H1 (cell line): ENCODE measurements around the gene CTSW. TPM values are rescaled to one million over a fixed set of nuclear protein-coding genes. Genes with fewer than 3 reads are reported as not detected.

Experiments used
- CTCF ChIA-PET: fragments of 300-600 bp; sonication (Branson Sonifier 250); formaldehyde crosslinking; loops from one replicate; lab custom pipeline; 2021; ENCODE audit not compliant: partially characterized antibody; lab: Charles Lee
- POLR2A ChIA-PET: fragments of 300-600 bp; sonication (Branson Sonifier 250); formaldehyde crosslinking; loops from one replicate; lab custom pipeline; 2021; ENCODE audit warnings: inconsistent platforms; ENCODE audit not compliant: partially characterized antibody; lab: Charles Lee
- DNase-seq, 2 experiments: peaks; one replicate each; pipeline versions ENCODE4 v3.0.0 to v3.0.0-alpha.2; 2010 to 2022; ENCODE audit warnings: low spot score in 2 of 2, low read depth in 1 of 2, mixed read lengths in 1 of 2
- FAIRE-seq: peaks from 2 replicates; lab custom pipeline; 2011; peaks lifted over from hg19 to GRCh38; lab: Jason Lieb, UNC
- H2AFZ ChIP-seq: 2 replicates; pipeline ENCODE4 v1.8.1; 2012; ENCODE audit warnings: low read length, inconsistent platforms
- H2AK5ac ChIP-seq: 2 replicates; pipeline ENCODE4 v1.6.1; 2013; ENCODE audit warnings: low read depth, low read length
- H2BK120ac ChIP-seq: replicated peaks from 2 replicates; pipeline ENCODE3; 2013; ENCODE audit warnings: low read depth, low read length, inconsistent platforms
- H2BK12ac ChIP-seq: 2 replicates; pipeline ENCODE4 v1.6.1; 2013; ENCODE audit warnings: low read depth, low read length
- H2BK15ac ChIP-seq: 2 replicates; pipeline ENCODE4 v1.6.1; 2013; ENCODE audit warnings: low read length
- H2BK20ac ChIP-seq: 2 replicates; pipeline ENCODE4 v1.6.1; 2013; ENCODE audit warnings: low read length
- H2BK5ac ChIP-seq: 2 replicates; pipeline ENCODE4 v1.6.1; 2013; ENCODE audit warnings: low read depth, low read length
- H3K14ac ChIP-seq: 2 replicates; pipeline ENCODE4 v1.6.1; 2013; ENCODE audit warnings: inconsistent platforms; ENCODE audit not compliant: insufficient read length
- H3K18ac ChIP-seq: 2 replicates; pipeline ENCODE4 v1.6.1; 2013; ENCODE audit warnings: low read length; ENCODE audit errors: extremely low read depth
- H3K23ac ChIP-seq: 2 replicates; pipeline ENCODE4 v1.6.1; 2013; ENCODE audit warnings: inconsistent platforms; ENCODE audit not compliant: insufficient read length
- H3K23me2 ChIP-seq: 2 replicates; pipeline ENCODE4 v1.6.1; 2013; ENCODE audit warnings: low read depth, low read length
- H3K27ac ChIP-seq: 2 replicates; pipeline ENCODE4 v1.6.1; 2011; ENCODE audit warnings: low read depth, low read length, inconsistent platforms
- H3K27me3 ChIP-seq, 4 experiments: replicated peaks in 1 of 4; 1 replicate in 1 of 4; 2 replicates in 3 of 4; pipeline versions ENCODE4 v1.6.1 to v1.8.1; 2011 to 2013; ENCODE audit warnings: low read length in 3 of 4, mild to moderate bottlenecking in 3 of 4, inconsistent platforms in 2 of 4, mixed read lengths in 2 of 4, moderate library complexity in 1 of 4; ENCODE audit not compliant: control insufficient read depth in 3 of 4, insufficient read depth in 3 of 4; ENCODE audit errors: extremely low read depth in 1 of 4
- H3K36me3 ChIP-seq, 4 experiments: 2 replicates each; pipeline versions ENCODE4 v1.6.1 to v1.8.1; 2011 to 2013; ENCODE audit warnings: mild to moderate bottlenecking in 4 of 4, low read length in 3 of 4, moderate library complexity in 2 of 4, control low read depth in 1 of 4, inconsistent platforms in 1 of 4; ENCODE audit not compliant: insufficient read depth in 4 of 4, control insufficient read depth in 2 of 4
- H3K4ac ChIP-seq: replicated peaks from 2 replicates; pipeline ENCODE3; 2013; ENCODE audit warnings: low read length, low read depth, mixed read lengths, inconsistent platforms; ENCODE audit not compliant: insufficient read length
- H3K4me1 ChIP-seq, 4 experiments: replicated peaks in 1 of 4; 1 replicate in 1 of 4; 2 replicates in 3 of 4; pipeline versions ENCODE4 v1.6.1 to v1.8.1; 2011 to 2013; ENCODE audit warnings: low read length in 3 of 4, inconsistent platforms in 2 of 4, mixed read lengths in 1 of 4; ENCODE audit not compliant: insufficient read depth in 4 of 4, control insufficient read depth in 3 of 4
- H3K4me2 ChIP-seq, 2 experiments: 2 replicates each; pipeline versions ENCODE4 v1.6.1 to v1.8.1; 2011 to 2013; ENCODE audit warnings: low read depth in 2 of 2, low read length in 2 of 2, control low read depth in 1 of 2, inconsistent platforms in 1 of 2, mild to moderate bottlenecking in 1 of 2; ENCODE audit not compliant: insufficient read depth in 1 of 2
- H3K4me3 ChIP-seq, 4 experiments: fragments of 200-600, 300-600 bp in 1 of 4; sonication (generic), shearing (Covaris generic), sonication (Bioruptor Twin) in 1 of 4; 2 replicates each; pipeline versions ENCODE4 v1.5.1 to v1.8.1; 2011 to 2016; ENCODE audit warnings: low read length in 4 of 4, low read depth in 3 of 4, control low read depth in 2 of 4, inconsistent platforms in 2 of 4, mild to moderate bottlenecking in 2 of 4, mixed read lengths in 1 of 4, moderate library complexity in 1 of 4; ENCODE audit not compliant: insufficient read depth in 2 of 4; ENCODE audit errors: extremely low read depth in 1 of 4
- H3K56ac ChIP-seq: replicated peaks from 2 replicates; pipeline ENCODE3; 2013; ENCODE audit warnings: low read depth, mild to moderate bottlenecking, mixed read lengths, low read length, inconsistent platforms; ENCODE audit not compliant: insufficient read length
- H3K79me1 ChIP-seq: 2 replicates; pipeline ENCODE4 v1.6.1; 2013; ENCODE audit warnings: low read depth, low read length, control low read depth
- H3K79me2 ChIP-seq, 2 experiments: 2 replicates each; pipeline versions ENCODE4 v1.6.1 to v1.8.1; 2012 to 2013; ENCODE audit warnings: low read length in 2 of 2, mild to moderate bottlenecking in 2 of 2, inconsistent platforms in 1 of 2; ENCODE audit not compliant: insufficient read depth in 2 of 2, control insufficient read depth in 1 of 2
- H3K9ac ChIP-seq, 4 experiments: replicated peaks in 1 of 4; 1 replicate in 1 of 4; 2 replicates in 3 of 4; pipeline versions ENCODE4 v1.6.1 to v1.8.1; 2011 to 2013; ENCODE audit warnings: low read depth in 3 of 4, low read length in 3 of 4, control low read depth in 2 of 4, mild to moderate bottlenecking in 2 of 4, moderate library complexity in 2 of 4, inconsistent platforms in 1 of 4; ENCODE audit errors: extremely low read depth in 1 of 4
- H3K9me3 ChIP-seq, 2 experiments: 2 replicates each; pipeline versions ENCODE4 v1.6.1 to v1.8.1; 2012 to 2013; ENCODE audit warnings: mild to moderate bottlenecking in 2 of 2, moderate library complexity in 2 of 2, control low read depth in 1 of 2, inconsistent platforms in 1 of 2, low read depth in 1 of 2, low read length in 1 of 2, mixed read lengths in 1 of 2; ENCODE audit not compliant: insufficient read depth in 2 of 2
- H4K20me1 ChIP-seq, 2 experiments: replicated peaks in 1 of 2; 2 replicates each; pipeline versions ENCODE3 to v1.8.1; 2011 to 2013; ENCODE audit warnings: inconsistent platforms in 2 of 2, low read length in 2 of 2, mild to moderate bottlenecking in 1 of 2; ENCODE audit not compliant: insufficient read depth in 2 of 2, control insufficient read depth in 1 of 2
- H4K5ac ChIP-seq: 2 replicates; pipeline ENCODE4 v1.6.1; 2013; ENCODE audit warnings: low read length, low read depth, mixed read lengths, inconsistent platforms; ENCODE audit not compliant: insufficient read length
- H4K8ac ChIP-seq: 2 replicates; pipeline ENCODE4 v1.8.0; 2013; ENCODE audit warnings: mild to moderate bottlenecking, moderate library complexity, low read length, inconsistent platforms; ENCODE audit not compliant: insufficient read depth; ENCODE audit errors: extremely low read depth
- H4K91ac ChIP-seq: replicated peaks from 2 replicates; pipeline ENCODE3; 2013; ENCODE audit warnings: low read length, mixed read lengths, inconsistent platforms; ENCODE audit not compliant: insufficient read length
- ASH2L ChIP-seq: fragments of 200-600, 300-600 bp; sonication (generic); IDR thresholded peaks from one replicate; pipeline ENCODE4 v1.7.1; 2017; ENCODE audit warnings: low read length
- FOSL1 ChIP-seq: IDR thresholded peaks from 2 replicates; pipeline ENCODE4 v1.6.1; 2011; ENCODE audit warnings: mild to moderate bottlenecking, low read depth, low read length, moderate library complexity; ENCODE audit not compliant: insufficient read depth
- POLR2A ChIP-seq, 2 experiments: IDR thresholded peaks; 1 replicate in 1 of 2; 2 replicates in 1 of 2; pipeline ENCODE4 v1.6.1; 2011; ENCODE audit warnings: low read depth in 2 of 2, low read length in 2 of 2, mild to moderate bottlenecking in 2 of 2; ENCODE audit errors: control extremely low read depth in 1 of 2
- TEAD4 ChIP-seq: IDR thresholded peaks from 2 replicates; pipeline ENCODE4 v1.6.1; 2012; ENCODE audit warnings: low read depth, low read length, inconsistent platforms, mixed read lengths
- WGBS, 2 experiments: shearing (Covaris generic) in 1 of 2; methylation state at CpG; one replicate each; pipeline versions ENCODE4 v1.1.6 to v1.1.7; 2013 to 2015; ENCODE audit warnings: low lambda C conversion rate in 2 of 2, mixed read lengths in 2 of 2, inconsistent platforms in 1 of 2, low coverage in 1 of 2, missing lambda C conversion rate in 1 of 2; ENCODE audit not compliant: insufficient replicate concordance in 2 of 2, insufficient coverage in 1 of 2, insufficient read length in 1 of 2; ENCODE audit errors: extremely low coverage in 1 of 2, missing lambda C conversion rate in 1 of 2; 5-methylcytosine and 5-hydroxymethylcytosine counted together
- polyA plus RNA-seq, 7 experiments: library from polyadenylated mRNA; depleted of rRNA in 3 of 7; stranded (reverse) in 5 of 7; unstranded in 2 of 7; fragments of >200 nt in 5 of 7; fragments of 200-250 nt in 2 of 7; gene quantifications; 1 replicate in 5 of 7; 2 replicates in 1 of 7; 4 replicates in 1 of 7; pipeline versions ENCODE4 v1.2.1 to v1.2.3, GENCODE V29; 2011 to 2013; ENCODE audit warnings: missing spikeins in 2 of 7, mixed read lengths in 2 of 7
- total RNA-seq: library from RNA; stranded (reverse); fragmentation: NEBNext Ultra II Directional; extraction: Animal tissue kit (Norgen Biotek cat#: 25700); gene quantifications from 2 replicates; pipeline ENCODE4 v1.2.1, GENCODE V29; 2021

The CTSW gene
- total and polyA plus RNA-seq, 2 of the 8 experiments (the other 6 are each of a cell fraction or from before 2014, with no cell fraction given) = not detected

DNA sequence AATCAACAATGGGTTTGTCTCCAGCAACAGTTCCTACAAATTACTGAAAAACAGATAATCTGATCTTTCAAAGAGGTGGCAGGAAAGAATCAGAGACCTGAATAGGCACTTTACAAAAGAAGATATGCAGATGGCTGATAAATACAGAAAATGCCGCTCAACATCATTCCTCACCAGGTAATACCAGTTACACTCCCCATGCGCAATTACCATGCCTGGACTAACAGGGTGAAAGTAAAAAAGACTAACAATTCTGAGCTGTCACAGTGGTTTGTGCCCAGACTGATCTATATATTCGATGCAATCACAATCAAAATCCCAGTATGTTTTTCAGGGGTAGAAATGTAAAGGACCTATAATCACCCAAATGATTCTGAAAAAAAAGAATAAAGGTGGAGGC, 35.8 kb upstream of the CTSW start:
- no peaks in the 10 kb centered on the region for H3K36me3 ChIP-seq
- no peak overlapping the region for H2AFZ ChIP-seq
- no peak overlapping the region for H3K14ac ChIP-seq
- no peaks in the 10 kb centered on the region for H3K23me2 ChIP-seq
- WGBS, 2 experiments = 84% methylated on average over 3 of the region's 3 CpGs; no CpG with 5 or more reads in 1 of the 2 experiments
- H3K27me3 ChIP-seq = no peaks in the 10 kb centered on the region; a peak in 1 of 7 replicates
- H4K5ac ChIP-seq = no peak overlapping the region
- H2BK12ac ChIP-seq = no peak overlapping the region
- no peak overlapping the region for H3K56ac ChIP-seq
- no peak overlapping the region for H2BK20ac ChIP-seq
- CTCF ChIA-PET = interaction anchor here (0.5 to 15.2 kb wide), 9 partner anchors 8 to 137 kb away, joined by 3 to 283 read pairs (median 5); partner anchors contain the start of genes CCDC85B, CTSW, FIBP and MUS81
- no peak overlapping the region for H4K91ac ChIP-seq
- no peak overlapping the region for H2BK5ac ChIP-seq
- H4K20me1 ChIP-seq = no peaks in the 10 kb centered on the region
- no peak overlapping the region for H3K4ac ChIP-seq
- no peaks in the 10 kb centered on the region for H3K4me1 ChIP-seq
- H3K4me2 ChIP-seq = no peak overlapping the region
- H3K79me1 ChIP-seq = no peaks in the 10 kb centered on the region
- H3K23ac ChIP-seq = no peak overlapping the region
- TF ChIP-seq FOSL1 (no peak), ASH2L (no peak), POLR2A (IDR thresholded peaks at IDR 0.05; ENCODE audit: control extremely low read depth in 1 of 2, low read depth in 2 of 2, low read length in 2 of 2) (no peak), TEAD4 (no peak)
- TF ChIP-seq, all 59 proteins: peak for 0
- no peaks in the 10 kb centered on the region for H3K9me3 ChIP-seq
- H4K8ac ChIP-seq = no peak overlapping the region
- FAIRE-seq (no peak), DNase-seq (no peak)
- POLR2A ChIA-PET = interaction anchor here (38.3 kb wide), 1 partner anchor 31 kb away, joined by 1071 read pairs; the partner anchor contains the start of genes CCDC85B, CFL1, CTSW and EFEMP2
- no peak overlapping the region for H3K18ac ChIP-seq
- H3K27ac ChIP-seq = no peak overlapping the region
- no peaks in the 10 kb centered on the region for H3K79me2 ChIP-seq
- no peak overlapping the region for H2BK120ac ChIP-seq
- H2AK5ac ChIP-seq = no peak overlapping the region
- H2BK15ac ChIP-seq = no peak overlapping the region
- no peak overlapping the region for H3K4me3 ChIP-seq
- no peak overlapping the region for H3K9ac ChIP-seq
